Kidney (tissue), 14 donors: ENCODE measurements around the gene TES. TPM values are rescaled to one million over a fixed set of nuclear protein-coding genes. Genes with fewer than 3 reads are reported as not detected.

Experiments used
- DNase-seq, 5 donors: peaks; one replicate each; pipeline ENCODE4 v3.0.0-alpha.2; 2013 to 2020
- FAIRE-seq: peaks from 2 replicates; lab custom pipeline; 2012; peaks lifted over from hg19 to GRCh38; lab: Jason Lieb, UNC
- H3K27ac ChIP-seq, 2 donors: one replicate each; pipeline ENCODE4 v1.7.0; 2013; ENCODE audit warnings: low read depth in 2 of 2, low read length in 2 of 2, inconsistent platforms in 1 of 2
- H3K27me3 ChIP-seq: one replicate; pipeline ENCODE4 v1.7.1; 2013; ENCODE audit warnings: low read length, inconsistent platforms; ENCODE audit not compliant: control insufficient read depth, insufficient read depth
- H3K36me3 ChIP-seq, 3 donors: one replicate each; pipeline versions ENCODE4 v1.7.0 to v1.7.1; 2013; ENCODE audit warnings: low read length in 3 of 3, control low read depth in 1 of 3, inconsistent platforms in 1 of 3; ENCODE audit not compliant: insufficient read depth in 3 of 3, control insufficient read depth in 2 of 3
- H3K4me1 ChIP-seq, 3 donors: one replicate each; pipeline versions ENCODE4 v1.7.0 to v1.7.1; 2013; ENCODE audit warnings: low read length in 3 of 3, inconsistent platforms in 1 of 3, low read depth in 1 of 3; ENCODE audit not compliant: control insufficient read depth in 2 of 3, insufficient read depth in 2 of 3
- H3K4me3 ChIP-seq, 3 donors: one replicate each; pipeline versions ENCODE4 v1.7.0 to v1.8.1; 2013; ENCODE audit warnings: low read length in 3 of 3, control low read depth in 1 of 3, inconsistent platforms in 1 of 3
- H3K9ac ChIP-seq, 3 donors: one replicate each; pipeline versions ENCODE4 v1.7.0 to v1.7.1; 2013; ENCODE audit warnings: low read length in 3 of 3, control low read depth in 1 of 3, inconsistent platforms in 1 of 3
- H3K9me3 ChIP-seq, 3 donors: one replicate each; pipeline versions ENCODE4 v1.7.0 to v1.7.1; 2013; ENCODE audit warnings: low read length in 3 of 3, control low read depth in 1 of 3, inconsistent platforms in 1 of 3; ENCODE audit not compliant: control insufficient read depth in 2 of 3, insufficient read depth in 1 of 3
- intact Hi-C: fragments of 100-400 bp; cut with DNase I; formaldehyde crosslinking; loops from one replicate; pipeline ENCODE4 v1.11.1; 2022
- polyA plus RNA-seq: library from polyadenylated mRNA; stranded (reverse); fragments of 350-450 nt; fragmentation: Illumina TruSeq; extraction: RNeasy Lipid Tissue Mini Kit (QIAGEN cat#74804); gene quantifications from one replicate; pipeline ENCODE4 v1.2.3, GENCODE V29; 2014; ENCODE audit warnings: low read depth, low replicate concordance; ENCODE audit not compliant: insufficient read depth
- total RNA-seq: library from RNA; stranded (reverse); fragmentation: NEBNext Ultra II Directional; extraction: Animal tissue kit (Norgen Biotek cat#: 25700); gene quantifications from one replicate; pipeline ENCODE4 v1.2.1, GENCODE V29; 2021
- TF ChIP-seq, protein P1 (sequence below): IDR thresholded peaks from 3 replicates; pipeline ENCODE4 v1.5.1; 2012; ENCODE audit warnings: mild to moderate bottlenecking, moderate library complexity, borderline replicate concordance; ENCODE audit not compliant: insufficient read depth; ENCODE audit errors: extremely low read depth
- donor health status: control.
- donor health status: control.
- donor health status: control.
- donor health status: control.
- donor health status: control.
- donor health status: DM: yes; HTN: yes; CAD: no.
- donor health status: Normal renal cell carcinoma (clear cell type).

TES gene
- total and polyA plus RNA-seq, 2 donors from 2014 or later, result 21.5 to 108 TPM

- no peaks in the 10 kb centered on the region for H3K27me3 ChIP-seq
- no peak overlapping the region for H3K27ac ChIP-seq
- intact Hi-C loops, result no loop called here
- no peak for DNase-seq
- no peak overlapping the region for H3K9ac ChIP-seq
- TF ChIP-seq, protein P1, sequence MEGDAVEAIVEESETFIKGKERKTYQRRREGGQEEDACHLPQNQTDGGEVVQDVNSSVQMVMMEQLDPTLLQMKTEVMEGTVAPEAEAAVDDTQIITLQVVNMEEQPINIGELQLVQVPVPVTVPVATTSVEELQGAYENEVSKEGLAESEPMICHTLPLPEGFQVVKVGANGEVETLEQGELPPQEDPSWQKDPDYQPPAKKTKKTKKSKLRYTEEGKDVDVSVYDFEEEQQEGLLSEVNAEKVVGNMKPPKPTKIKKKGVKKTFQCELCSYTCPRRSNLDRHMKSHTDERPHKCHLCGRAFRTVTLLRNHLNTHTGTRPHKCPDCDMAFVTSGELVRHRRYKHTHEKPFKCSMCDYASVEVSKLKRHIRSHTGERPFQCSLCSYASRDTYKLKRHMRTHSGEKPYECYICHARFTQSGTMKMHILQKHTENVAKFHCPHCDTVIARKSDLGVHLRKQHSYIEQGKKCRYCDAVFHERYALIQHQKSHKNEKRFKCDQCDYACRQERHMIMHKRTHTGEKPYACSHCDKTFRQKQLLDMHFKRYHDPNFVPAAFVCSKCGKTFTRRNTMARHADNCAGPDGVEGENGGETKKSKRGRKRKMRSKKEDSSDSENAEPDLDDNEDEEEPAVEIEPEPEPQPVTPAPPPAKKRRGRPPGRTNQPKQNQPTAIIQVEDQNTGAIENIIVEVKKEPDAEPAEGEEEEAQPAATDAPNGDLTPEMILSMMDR, result no peak
- H3K9me3 ChIP-seq, result no peaks in the 10 kb centered on the region
- no peak for FAIRE-seq
- H3K4me3 ChIP-seq, result no peak overlapping the region
- no peaks in the 10 kb centered on the region for H3K36me3 ChIP-seq
- H3K4me1 ChIP-seq, result no peaks in the 10 kb centered on the region
These were observed 16.2 kb upstream of the TES start for GRCh38 chr7:116194115-116194514.

DNA sequence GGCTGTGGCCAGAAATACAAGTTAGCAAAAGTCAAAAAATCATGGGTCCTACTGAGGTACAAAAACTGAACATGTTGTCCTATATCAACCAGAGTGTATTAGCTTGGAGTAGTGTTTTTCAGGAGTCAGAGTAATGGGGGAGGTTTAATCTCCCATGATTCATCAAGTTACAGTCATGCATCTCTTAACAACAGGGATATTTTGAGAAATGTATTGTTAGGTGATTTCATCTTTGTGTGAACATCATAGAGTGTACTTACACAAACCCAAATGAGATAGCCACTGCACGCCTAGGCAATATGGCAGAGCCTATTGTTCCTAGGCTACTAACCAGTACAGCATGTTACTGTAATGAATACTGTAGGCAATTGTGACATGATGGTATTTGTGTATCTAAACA is 14.9 kb upstream of the TES start:
- intact Hi-C loops, result no loop called here
- no peak overlapping the region for H3K27ac ChIP-seq
- no peaks in the 10 kb centered on the region for H3K36me3 ChIP-seq
- no peaks in the 10 kb centered on the region for H3K4me1 ChIP-seq
- DNase-seq (no peak), FAIRE-seq (no peak)
- no peak overlapping the region for H3K9ac ChIP-seq
- H3K9me3 ChIP-seq, result no peaks in the 10 kb centered on the region
- no peak overlapping the region for H3K4me3 ChIP-seq
- H3K27me3 ChIP-seq, result no peaks in the 10 kb centered on the region
- TF ChIP-seq, protein P1, result no peak

- Histone ChIP-seq H3K4me3 (no peak overlapping the region), H3K4me1 (no peaks in the 10 kb centered on the region), H3K27me3 (no peaks in the 10 kb centered on the region), H3K9ac (no peak overlapping the region), H3K27ac (no peak overlapping the region), H3K9me3 (no peaks in the 10 kb centered on the region), H3K36me3 (no peaks in the 10 kb centered on the region)
- DNase-seq (no peak), FAIRE-seq (no peak)
- intact Hi-C loops, result no loop called here
- TF ChIP-seq, protein P1, result no peak
These were observed 13.4 kb upstream of the TES start for GRCh38 chr7:116196947-116197346.

DNA sequence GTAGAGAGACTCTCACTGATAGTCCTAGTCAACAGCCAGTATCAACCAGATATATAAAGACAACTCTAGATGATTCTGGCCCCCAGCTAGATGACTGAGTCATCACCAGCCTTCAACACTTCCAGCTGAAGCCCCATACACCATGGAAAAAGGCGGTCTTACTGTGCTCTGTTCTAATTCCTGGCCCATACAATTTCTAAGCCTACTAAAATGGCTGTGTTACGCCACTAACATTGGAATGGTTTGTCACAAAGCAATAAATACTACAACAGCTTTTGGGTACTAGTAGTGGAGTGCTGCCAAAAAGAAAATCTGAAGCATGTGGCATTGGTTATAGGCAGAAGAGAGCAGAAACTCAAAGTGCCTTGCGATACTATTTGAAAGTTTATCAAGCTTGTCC is 13.0 kb upstream of the TES start:
- H3K4me1 ChIP-seq, result no peaks in the 10 kb centered on the region
- no peak overlapping the region for H3K27ac ChIP-seq
- intact Hi-C loops, result no loop called here
- no peak for DNase-seq
- no peak overlapping the region for H3K9ac ChIP-seq
- FAIRE-seq, result no peak
- no peaks in the 10 kb centered on the region for H3K9me3 ChIP-seq
- H3K4me3 ChIP-seq, result no peak overlapping the region
- H3K36me3 ChIP-seq, result no peaks in the 10 kb centered on the region
- H3K27me3 ChIP-seq, result no peaks in the 10 kb centered on the region
- TF ChIP-seq, protein P1, result no peak
